HG02840 (cell line): ENCODE measurements around the gene PRMT7.

Experiments
- ATAC-seq: cut with Tn5 transposase; IDR thresholded peaks from one replicate; pipeline ENCODE4 v1.9.1; 2021; ENCODE audit warnings: mild to moderate bottlenecking, moderate library complexity, moderate number of reproducible peaks; ENCODE audit not compliant: unreplicated experiment, low FRiP score

The PRMT7 gene

DNA sequence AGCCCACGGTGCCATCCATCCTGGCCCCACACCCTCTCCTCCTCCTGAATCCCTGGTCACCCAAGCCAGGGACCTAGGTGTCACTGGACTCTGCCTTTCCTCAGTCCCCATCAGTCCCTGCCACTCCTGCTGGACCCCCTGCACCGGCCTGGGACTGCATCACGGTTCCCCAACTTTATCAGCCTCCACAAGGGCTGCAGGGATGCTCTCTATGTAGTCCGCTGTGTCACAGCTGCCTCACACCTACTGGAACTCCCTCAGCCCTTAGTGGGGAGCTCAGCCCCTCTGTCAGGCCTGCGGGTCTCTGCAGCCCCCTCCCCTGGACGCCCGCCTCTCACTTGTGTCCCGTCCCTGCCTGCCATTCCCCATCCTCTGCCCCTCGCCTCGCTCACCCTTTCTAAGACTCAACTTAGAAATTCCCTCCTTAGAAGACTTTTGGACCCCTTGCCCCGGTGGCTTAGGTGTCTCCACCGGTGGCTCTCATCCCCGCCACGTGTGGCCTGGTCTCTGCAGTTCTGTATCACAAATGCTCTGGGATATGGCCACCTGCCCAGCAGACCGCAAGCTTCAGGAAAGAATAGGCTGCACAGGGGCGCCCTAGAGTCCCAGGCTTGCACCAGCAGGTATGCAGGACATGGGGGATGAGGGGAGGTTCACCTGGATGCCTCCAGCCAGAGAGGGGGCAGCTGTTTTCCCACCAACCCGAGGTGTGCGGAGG is 62.9 kb downstream of the PRMT7 start:
- ATAC-seq = no peak

DNA sequence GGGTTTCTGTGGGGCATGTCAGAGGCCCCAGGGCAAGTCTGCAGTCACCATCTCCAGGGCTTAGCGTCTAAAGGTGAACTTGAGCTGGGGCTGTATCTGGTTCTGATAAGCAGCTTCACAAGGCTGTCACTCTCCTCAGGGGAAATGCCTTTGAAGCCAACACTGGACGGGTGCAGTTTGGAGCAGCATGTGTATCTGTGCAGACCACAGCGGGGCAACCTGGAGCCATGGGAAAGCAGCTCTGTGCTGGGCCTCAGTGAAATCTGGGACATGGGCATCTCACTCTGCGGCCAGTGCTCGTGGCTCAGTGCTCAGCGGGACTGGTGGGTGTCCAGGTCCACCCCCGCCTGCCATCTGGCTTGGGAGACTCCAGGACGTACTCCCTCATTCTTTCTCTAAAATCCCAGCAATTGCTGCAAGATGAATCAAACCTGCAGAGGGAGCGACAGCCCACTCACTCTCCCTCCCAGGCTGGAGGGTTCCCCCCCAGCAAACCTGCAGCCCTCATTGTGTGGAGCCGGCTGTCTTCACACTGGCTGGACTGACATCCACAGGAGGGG is 63.5 kb downstream of the PRMT7 start:
- ATAC-seq = no peak

DNA sequence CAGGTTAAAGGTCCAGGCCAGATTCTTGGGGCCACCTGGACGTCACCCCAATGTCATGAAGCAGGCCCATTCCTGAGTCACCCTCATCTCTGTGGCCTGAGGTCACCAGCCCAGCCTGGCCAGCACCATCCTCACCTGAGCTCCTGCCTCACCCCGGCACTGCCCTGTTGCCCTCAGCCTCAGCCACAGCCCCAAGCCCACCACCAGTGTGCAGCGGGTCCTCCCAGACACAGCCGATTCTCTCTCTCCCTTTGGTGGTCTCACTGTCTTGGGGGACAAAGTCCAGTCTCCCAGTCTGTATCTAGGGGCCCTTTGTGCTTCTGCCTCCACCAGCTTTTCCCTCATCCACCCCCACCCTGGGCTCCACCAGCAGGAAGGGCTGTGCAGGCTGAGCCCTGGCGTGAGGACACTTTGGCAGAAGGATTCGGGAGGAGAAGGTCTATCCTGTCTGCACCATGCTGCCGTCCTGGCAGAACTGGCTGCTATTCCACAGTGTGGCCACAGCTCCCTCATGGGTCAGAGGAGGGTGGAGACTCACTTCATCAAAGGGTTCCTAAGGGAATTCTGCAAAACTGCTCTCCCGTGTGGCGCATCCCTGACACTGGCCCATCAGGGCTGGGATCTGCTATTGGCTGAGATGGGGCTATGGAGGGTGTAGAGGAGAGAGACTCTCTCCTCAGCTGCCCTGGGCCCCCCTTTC is 64.3 kb downstream of the PRMT7 start:
- no peak for ATAC-seq

DNA sequence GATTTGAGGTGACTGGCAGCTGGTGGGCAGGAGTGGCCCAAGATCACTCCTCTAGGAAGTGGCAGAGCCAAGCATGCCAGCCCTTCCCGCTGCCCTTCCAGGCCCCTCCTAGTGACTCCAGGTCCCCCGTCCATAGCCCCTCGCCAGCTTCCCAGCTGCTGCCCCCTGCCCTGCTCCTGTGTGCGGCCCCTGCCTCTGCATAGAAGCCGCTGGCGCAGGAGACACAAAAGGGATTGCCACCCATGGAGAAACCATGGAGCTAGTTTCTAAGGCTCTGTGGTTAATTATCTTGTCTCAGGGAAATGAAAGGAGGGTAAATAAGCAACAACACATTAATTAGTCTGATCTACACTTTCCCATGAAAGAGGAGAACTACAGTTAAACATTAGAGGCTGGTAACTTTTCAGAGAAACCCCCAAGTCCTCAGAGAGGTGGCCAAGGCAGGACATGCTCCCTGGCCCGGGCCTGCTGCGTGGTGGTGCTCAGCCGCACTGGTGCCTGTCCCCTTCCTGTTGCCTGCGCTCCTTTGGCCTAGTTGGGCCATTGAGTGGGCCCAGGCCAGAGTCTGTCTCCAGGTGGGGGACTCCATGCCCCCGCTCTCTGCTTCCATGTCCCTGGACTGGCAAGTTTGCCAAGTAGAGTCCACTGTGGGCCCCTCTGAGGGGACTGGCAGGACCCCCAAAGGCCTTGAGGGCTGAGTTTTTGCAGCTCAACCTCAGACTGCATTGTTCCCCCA is 65.2 kb downstream of the PRMT7 start:
- ATAC-seq = no peak

DNA sequence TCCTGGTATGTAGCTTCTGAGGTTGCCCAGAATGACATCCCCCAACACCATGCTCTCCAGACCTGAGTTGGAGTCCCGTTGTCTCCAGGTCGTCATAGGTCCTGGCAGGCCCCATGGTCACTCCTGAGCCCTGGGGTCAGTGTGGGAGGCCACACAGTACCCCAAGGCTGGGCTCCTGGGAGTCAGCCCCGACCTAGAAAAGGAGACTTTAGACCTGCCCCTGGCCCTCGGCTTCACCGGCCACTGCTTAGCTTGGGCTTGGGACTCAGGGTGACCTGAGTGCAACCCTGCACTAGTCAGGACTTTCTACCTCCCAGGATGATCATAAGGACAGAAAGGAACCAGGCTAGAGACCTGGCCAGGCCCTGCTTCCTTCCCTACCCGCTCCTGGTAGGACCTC is 65.8 kb downstream of the PRMT7 start:
- ATAC-seq = no peak

DNA sequence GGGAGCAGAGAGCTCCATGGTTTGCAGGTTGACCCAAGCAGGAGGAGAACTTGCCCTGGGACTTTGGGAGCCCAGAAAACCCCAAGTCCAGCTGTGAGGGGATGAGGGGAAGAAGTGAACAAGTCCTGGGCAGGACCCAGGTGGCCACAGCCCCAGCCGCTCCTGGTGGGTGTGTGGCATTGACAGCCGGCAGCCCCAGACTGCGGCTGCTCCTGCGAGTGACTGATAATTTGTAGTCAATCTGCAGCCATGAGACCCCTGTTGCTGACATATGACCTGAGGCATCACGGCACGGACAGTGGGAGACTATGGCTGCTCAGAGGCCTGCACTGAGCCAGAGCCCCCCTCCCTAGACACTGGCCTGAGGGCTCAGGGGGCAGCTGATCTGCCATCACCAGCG is 66.4 kb downstream of the PRMT7 start:
- ATAC-seq = no peak

DNA sequence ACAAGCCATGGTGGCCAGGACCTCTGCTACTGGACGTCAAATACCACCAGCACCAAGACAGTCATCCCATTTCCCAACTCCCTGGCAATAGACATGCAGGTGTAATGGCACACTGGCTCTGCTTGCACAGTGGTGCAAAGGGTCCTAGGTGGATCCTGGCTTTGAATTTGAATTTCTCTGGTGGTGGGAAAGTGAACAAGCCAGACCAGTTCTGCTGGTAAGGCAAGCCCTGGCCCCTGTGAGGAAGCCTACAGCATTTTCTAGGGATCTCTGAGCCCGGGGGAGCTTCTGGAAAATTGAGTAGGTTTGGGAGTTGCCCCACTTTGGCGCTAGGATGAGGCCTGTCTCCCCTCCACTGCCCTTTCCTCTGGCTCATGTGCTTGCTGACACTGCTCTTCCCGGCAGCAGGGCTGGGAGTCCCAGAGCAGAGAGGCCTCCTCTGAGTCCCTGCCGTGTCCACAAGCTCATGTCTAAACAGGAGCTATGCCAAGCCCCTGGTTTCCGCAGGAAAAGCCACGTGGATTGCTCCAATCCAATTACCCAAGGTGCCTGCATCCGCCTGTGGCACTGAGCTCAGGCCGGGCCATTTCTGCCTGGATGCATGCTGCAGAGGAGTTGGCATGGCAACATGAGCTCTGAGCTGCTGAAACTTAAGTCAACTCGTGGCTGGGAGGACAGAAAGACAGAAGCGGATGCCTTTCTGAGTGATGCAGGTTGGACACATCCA is 67.0 kb downstream of the PRMT7 start:
- no peak for ATAC-seq

DNA sequence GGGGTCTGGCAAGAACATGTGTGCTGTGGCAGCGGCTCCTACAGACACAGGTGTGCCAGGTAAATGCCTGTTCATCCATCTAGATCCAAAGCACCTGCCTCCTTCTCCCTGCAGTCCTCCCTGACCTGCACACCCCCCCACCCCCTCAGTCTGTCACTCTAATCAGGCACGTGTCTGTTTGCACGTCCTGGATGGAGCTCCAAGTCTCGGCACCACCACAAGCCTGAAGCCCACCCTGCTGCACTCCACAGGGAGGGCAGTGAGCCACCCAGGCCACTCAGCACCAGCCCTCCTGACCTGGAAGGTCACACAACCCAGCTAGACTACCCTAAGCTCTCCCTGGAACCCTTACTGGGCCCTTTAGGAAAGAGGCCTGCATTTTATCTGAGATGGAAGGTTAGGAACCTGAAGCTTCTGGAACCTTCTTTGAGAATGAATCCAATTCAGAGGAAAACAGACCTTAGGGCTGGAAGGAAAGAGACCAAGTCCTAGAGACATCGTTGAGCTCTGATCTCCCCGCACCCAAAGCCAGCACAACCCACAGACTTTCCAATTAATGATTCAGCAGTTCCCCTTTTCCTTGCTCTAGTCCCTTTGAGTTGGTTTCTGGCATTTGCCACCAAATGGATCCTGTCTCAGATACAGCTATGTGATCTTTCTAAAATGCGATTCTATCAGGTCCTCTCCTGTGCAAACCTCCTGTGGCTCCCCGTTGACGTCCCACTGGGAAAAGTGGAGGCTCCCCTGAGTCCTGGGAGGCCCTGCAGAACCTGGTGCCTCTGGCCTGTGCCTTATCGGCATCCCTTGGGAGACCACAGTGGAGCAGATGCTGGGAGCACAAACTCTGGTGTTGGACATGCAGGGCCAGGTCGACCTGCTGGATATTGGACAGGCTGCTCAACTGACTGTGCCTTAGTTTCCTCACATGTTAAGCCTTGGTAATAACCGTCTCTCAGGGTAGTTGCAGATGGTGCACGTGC is 67.9 kb downstream of the PRMT7 start:
- no peak for ATAC-seq

DNA sequence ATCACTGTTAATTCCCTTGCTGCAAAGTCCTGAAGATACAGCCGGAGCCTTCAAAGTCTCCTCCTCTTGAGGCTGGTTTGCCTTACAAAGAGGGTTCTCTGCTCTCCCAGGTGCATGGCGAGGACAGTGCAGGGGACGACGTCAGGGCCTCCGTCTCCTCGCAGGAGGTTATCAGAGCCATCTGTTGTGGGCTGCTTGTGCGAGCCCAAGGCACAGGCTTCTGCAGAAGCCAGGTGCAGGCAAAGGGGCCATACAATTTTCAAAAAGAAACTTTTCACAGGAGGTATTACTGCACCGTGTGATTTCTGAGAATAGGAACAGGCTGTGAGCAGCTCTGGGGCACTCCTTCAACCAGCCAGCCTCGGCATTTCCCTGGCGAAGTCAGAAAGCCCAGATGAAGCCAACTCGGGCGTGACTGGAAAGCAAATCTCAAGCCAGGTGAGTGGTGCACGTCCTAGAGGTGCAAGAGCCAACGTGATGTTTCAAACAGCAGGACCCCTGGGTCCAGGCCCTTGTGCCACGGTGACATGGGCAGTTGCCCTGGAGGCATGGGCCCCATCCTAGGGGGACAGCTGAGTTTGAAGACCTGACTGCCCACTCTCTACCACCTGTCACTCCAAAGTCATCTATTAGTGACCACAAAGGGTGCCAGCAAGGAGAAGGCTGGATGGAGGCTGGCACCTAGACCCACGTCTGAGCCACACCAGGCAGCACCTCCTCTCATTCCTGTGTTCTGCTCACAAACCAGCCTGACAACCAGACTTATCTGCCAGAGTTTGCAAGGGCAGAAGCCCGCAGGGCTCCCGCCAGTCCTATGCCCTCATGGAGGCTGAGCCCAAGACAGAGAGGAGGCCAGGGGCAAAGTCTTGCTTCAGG is 68.9 kb downstream of the PRMT7 start:
- ATAC-seq = no peak

DNA sequence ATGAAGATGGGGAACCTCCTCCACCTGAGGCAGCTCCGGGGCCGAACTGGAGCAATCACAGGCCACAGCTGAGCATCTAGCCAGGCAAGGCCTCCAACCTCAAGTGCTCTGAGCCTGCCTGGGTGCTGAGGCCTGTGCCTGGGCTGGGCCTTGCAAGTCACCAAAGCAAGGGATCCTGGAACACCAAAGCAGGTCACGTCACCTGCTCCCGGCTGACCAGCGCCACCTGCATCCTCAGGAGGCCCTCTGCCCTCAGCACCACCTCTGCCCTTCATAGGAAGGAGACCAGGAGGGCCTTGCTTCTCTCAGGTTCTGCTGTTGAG is 69.5 kb downstream of the PRMT7 start:
- no peak for ATAC-seq

DNA sequence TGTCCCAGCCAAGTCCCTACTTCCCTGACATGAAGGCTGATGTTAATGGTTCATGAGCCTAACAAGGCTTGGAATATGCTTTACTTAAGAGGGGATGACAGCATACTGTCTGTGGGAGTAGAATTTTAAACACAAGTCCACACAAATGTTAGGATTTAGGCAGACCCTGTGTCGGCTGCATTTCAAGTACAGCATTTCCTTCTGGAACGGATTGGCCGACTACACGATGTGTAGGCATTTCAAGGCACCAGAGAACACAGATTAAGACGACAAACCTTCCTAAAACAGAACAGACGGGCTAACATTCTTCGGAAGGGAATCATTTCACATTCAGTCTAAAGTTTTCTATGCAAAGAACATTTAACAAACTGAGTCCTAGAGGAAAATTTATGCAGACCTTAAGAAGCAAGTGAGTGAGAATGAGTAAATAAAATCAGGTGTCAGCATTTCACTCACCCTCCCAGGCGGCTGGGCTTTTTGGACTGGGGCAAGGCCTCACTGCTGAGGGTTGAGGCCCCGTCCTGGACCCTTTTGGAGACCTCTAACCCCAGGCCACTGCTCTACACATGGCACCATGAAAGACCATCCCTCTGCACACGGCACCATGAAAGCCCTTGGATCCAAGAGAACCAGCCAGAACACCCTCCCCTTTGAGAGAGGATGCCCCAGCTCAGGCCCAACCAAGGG is 70.0 kb downstream of the PRMT7 start:
- ATAC-seq = no peak

DNA sequence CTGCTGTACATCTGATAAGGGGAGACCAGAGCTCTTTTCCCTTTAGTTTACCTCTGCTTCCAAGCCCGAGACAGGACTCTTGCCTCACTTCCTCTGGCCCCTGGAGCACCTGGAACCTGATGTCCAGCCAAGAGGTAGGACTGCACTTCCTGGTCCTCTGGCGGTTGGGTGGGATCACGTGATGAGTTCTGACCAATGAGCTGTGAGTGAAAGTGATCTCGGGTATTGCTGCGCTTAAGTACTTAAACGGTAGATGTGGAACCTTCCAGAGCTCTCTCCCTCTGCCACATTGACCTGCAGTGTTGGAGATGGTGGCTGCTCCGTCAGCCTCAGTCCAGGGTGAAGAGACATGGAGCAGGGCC is 70.5 kb downstream of the PRMT7 start:
- ATAC-seq = no peak

DNA sequence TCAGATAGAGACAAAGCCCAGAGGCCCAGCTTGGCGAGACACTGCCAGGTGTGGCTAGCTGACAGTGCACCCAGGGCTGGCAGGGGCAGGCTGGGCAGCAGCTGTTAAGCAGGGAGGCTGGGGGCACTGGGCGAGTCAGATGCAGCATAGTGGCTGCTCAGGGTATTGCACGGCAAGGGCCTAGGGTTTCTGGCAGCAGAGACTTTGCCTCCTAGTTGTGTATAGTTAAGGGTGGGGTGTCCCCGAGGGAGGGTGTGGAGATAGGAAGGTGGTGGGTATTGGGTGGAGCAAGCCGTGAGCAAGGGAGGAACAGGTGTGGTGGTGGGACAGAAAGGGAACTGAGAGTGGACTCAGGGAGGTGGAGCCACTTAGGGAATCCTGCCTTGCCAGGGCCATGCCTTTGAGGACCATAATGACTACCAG is 71.5 kb downstream of the PRMT7 start:
- no peak for ATAC-seq

DNA sequence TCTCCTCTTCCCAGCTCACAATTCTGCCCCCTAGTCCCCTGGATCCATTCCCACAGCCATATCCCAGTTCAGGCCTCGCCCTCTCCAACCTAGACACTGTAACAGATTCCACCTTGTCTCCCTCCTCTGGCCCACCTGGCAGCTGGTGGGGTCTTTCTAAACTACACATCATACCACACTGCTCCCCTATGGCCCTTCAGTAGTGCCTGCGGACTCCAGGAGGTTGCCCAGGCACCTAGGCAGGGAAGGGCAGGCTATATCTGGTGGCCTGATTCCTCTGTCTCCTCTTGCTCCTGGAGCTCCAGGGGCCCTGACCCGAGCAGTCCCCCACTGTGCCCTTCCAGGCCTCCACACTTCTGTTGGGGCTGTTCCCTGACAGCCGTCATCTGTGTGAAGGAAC is 73.0 kb downstream of the PRMT7 start:
- ATAC-seq = no peak

DNA sequence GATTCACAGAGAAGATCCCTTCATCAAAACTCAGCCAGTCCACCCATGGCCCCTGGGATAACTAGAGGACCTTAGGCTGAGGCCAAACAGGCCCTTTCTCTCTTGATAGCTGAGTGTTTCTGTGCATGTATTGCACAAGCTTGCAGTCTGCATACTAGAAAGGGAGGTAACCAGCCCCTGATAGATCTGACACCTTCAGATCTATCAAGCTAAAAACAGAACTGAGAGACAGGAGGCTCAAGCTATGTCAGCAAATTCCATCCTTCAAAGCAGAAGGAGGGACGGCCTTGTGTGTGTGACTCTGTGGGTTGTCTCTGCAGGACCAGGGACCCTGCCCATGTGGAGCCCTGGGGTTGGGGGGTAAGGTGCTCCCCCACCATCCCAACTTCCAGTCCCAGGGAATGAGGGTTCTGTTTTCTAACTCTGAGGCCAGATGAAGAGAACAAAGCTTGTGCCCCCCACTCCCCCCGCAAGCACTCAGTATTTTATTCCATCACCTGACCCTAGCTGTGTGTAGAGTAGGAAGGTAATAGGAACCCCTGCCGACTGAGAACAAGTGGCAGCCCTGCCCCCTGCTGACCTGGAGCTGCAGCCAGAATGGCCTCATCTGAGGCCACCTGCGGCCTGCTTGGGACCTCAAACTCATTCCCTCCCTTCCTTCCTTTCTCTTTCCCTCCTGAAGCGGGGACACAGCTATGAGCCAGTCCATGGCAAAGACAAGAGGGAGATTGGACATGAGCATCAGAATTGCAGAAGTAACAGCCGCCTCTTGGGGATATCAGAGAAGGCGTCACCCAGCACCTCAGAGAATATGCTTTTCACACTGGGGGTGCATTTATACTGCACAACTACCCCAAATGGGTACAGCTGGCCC is 73.7 kb downstream of the PRMT7 start:
- ATAC-seq = no peak

DNA sequence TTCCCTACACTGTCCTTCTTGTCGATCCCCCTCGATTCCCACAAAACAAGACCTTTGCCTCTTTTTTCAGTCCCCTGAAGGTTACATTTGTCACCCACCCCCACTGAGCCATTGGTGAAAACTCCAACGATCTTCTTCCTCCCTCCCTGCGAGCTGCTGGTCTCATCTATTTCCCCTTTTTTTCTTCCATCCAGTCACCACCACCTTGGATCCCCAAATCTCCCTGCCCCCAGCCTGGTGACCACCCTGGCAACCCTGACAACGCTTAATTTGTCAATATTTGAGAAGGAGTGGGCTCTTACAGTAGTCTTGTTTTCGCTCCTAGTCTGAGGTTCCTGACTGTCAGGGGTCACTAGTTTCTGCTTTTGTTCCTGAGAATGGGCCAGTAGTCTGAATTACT is 74.6 kb downstream of the PRMT7 start:
- no peak for ATAC-seq

DNA sequence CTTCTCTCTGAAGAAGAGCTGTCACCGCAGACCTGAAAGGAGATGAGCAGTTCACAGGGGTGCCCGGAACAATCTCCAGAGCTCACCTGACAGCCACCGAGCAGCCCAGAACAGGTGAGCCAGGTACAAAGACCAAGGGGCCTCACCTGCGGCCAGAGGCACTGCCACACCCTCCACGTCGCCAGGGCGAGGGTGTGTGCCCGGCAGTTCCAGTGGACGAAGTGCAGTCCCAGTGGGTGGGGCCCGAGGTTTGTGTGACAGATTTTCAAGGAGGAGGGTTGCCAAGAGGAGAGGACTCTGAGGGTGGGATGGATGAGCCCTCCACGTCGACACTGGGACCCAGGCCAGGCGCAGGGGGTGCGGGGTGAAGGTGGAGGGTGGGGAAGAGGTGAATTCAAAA is 75.8 kb downstream of the PRMT7 start:
- ATAC-seq = no peak
